Measurements from ENCODE around the gene POLR2H.

GRCh38 chr3:184349563-184350470 lies 11.7 kb upstream of the POLR2H start:
- TF ChIP-seq EP300 (IDR thresholded peaks at IDR 0.05) = no peak
- TF ChIP-seq, protein P1, sequence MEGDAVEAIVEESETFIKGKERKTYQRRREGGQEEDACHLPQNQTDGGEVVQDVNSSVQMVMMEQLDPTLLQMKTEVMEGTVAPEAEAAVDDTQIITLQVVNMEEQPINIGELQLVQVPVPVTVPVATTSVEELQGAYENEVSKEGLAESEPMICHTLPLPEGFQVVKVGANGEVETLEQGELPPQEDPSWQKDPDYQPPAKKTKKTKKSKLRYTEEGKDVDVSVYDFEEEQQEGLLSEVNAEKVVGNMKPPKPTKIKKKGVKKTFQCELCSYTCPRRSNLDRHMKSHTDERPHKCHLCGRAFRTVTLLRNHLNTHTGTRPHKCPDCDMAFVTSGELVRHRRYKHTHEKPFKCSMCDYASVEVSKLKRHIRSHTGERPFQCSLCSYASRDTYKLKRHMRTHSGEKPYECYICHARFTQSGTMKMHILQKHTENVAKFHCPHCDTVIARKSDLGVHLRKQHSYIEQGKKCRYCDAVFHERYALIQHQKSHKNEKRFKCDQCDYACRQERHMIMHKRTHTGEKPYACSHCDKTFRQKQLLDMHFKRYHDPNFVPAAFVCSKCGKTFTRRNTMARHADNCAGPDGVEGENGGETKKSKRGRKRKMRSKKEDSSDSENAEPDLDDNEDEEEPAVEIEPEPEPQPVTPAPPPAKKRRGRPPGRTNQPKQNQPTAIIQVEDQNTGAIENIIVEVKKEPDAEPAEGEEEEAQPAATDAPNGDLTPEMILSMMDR (IDR thresholded peaks at IDR 0.05) = no peak

All from ovary (tissue), 3 donors.